Kidney (tissue), 14 donors: Measurements from ENCODE around the gene RSRC1. TPM values are rescaled to one million over a fixed set of nuclear protein-coding genes. Genes with fewer than 3 reads are reported as not detected.

Experiments
- DNase-seq, 5 donors: peaks; one replicate each; pipeline ENCODE4 v3.0.0-alpha.2; 2013 to 2020
- FAIRE-seq: peaks from 2 replicates; lab custom pipeline; 2012; peaks lifted over from hg19 to GRCh38; lab: Jason Lieb, UNC
- H3K27ac ChIP-seq, 2 donors: one replicate each; pipeline ENCODE4 v1.7.0; 2013; ENCODE audit warnings: low read depth in 2 of 2, low read length in 2 of 2, inconsistent platforms in 1 of 2
- H3K27me3 ChIP-seq: one replicate; pipeline ENCODE4 v1.7.1; 2013; ENCODE audit warnings: low read length, inconsistent platforms; ENCODE audit not compliant: control insufficient read depth, insufficient read depth
- H3K36me3 ChIP-seq, 3 donors: one replicate each; pipeline versions ENCODE4 v1.7.0 to v1.7.1; 2013; ENCODE audit warnings: low read length in 3 of 3, control low read depth in 1 of 3, inconsistent platforms in 1 of 3; ENCODE audit not compliant: insufficient read depth in 3 of 3, control insufficient read depth in 2 of 3
- H3K4me1 ChIP-seq, 3 donors: one replicate each; pipeline versions ENCODE4 v1.7.0 to v1.7.1; 2013; ENCODE audit warnings: low read length in 3 of 3, inconsistent platforms in 1 of 3, low read depth in 1 of 3; ENCODE audit not compliant: control insufficient read depth in 2 of 3, insufficient read depth in 2 of 3
- H3K4me3 ChIP-seq, 3 donors: one replicate each; pipeline versions ENCODE4 v1.7.0 to v1.8.1; 2013; ENCODE audit warnings: low read length in 3 of 3, control low read depth in 1 of 3, inconsistent platforms in 1 of 3
- H3K9ac ChIP-seq, 3 donors: one replicate each; pipeline versions ENCODE4 v1.7.0 to v1.7.1; 2013; ENCODE audit warnings: low read length in 3 of 3, control low read depth in 1 of 3, inconsistent platforms in 1 of 3
- H3K9me3 ChIP-seq, 3 donors: one replicate each; pipeline versions ENCODE4 v1.7.0 to v1.7.1; 2013; ENCODE audit warnings: low read length in 3 of 3, control low read depth in 1 of 3, inconsistent platforms in 1 of 3; ENCODE audit not compliant: control insufficient read depth in 2 of 3, insufficient read depth in 1 of 3
- intact Hi-C: fragments of 100-400 bp; cut with DNase I; formaldehyde crosslinking; loops from one replicate; pipeline ENCODE4 v1.11.1; 2022
- polyA plus RNA-seq: library from polyadenylated mRNA; stranded (reverse); fragments of 350-450 nt; fragmentation: Illumina TruSeq; extraction: RNeasy Lipid Tissue Mini Kit (QIAGEN cat#74804); gene quantifications from one replicate; pipeline ENCODE4 v1.2.3, GENCODE V29; 2014; ENCODE audit warnings: low read depth, low replicate concordance; ENCODE audit not compliant: insufficient read depth
- total RNA-seq: library from RNA; stranded (reverse); fragmentation: NEBNext Ultra II Directional; extraction: Animal tissue kit (Norgen Biotek cat#: 25700); gene quantifications from one replicate; pipeline ENCODE4 v1.2.1, GENCODE V29; 2021
- TF ChIP-seq, protein P1 (sequence below): IDR thresholded peaks from 3 replicates; pipeline ENCODE4 v1.5.1; 2012; ENCODE audit warnings: mild to moderate bottlenecking, moderate library complexity, borderline replicate concordance; ENCODE audit not compliant: insufficient read depth; ENCODE audit errors: extremely low read depth
- donor health status: control.
- donor health status: control.
- donor health status: control.
- donor health status: control.
- donor health status: control.
- donor health status: DM: yes; HTN: yes; CAD: no.
- donor health status: Normal renal cell carcinoma (clear cell type).

Gene RSRC1
- total and polyA plus RNA-seq, 2 donors from 2014 or later, result 14.3 to 33.8 TPM

DNA sequence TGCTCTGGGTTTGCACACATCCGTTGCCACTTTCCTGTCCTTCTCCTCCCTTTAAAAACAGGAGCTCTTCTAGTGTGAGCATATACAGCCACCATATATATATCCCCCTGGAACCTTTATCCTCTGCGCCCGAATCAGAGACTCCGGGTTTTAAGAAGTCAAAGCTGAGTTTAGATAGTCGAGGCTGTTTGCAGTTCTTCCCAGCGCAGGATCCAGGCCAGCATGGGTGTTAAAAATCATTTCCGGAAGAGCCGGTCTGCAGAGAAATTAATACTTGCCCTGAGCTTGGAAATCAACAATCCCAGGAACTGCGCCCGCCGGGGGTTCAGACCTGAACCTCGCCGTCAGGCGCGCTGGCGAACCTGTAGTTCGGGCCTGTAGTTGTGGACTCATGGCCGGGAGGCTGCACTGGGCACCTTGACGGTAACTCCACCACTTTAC is 6.0 kb upstream of the RSRC1 start:
- peak in 2 of 5 donors; percentile 24 to 56 for DNase-seq
- intact Hi-C loops, result no loop called here
- Histone ChIP-seq H3K27me3 (peaks cover 82% of the 10 kb centered on the region), H3K36me3 (no peaks in the 10 kb centered on the region), H3K9me3 (no peaks in the 10 kb centered on the region), H3K9ac (no peak overlapping the region), H3K27ac (no peak overlapping the region), H3K4me3 (no peak overlapping the region), H3K4me1 (peaks cover 0 to 14% (median 0%) of the 10 kb centered on the region in 3 donors)
- no peak for FAIRE-seq
- TF ChIP-seq, protein P1, sequence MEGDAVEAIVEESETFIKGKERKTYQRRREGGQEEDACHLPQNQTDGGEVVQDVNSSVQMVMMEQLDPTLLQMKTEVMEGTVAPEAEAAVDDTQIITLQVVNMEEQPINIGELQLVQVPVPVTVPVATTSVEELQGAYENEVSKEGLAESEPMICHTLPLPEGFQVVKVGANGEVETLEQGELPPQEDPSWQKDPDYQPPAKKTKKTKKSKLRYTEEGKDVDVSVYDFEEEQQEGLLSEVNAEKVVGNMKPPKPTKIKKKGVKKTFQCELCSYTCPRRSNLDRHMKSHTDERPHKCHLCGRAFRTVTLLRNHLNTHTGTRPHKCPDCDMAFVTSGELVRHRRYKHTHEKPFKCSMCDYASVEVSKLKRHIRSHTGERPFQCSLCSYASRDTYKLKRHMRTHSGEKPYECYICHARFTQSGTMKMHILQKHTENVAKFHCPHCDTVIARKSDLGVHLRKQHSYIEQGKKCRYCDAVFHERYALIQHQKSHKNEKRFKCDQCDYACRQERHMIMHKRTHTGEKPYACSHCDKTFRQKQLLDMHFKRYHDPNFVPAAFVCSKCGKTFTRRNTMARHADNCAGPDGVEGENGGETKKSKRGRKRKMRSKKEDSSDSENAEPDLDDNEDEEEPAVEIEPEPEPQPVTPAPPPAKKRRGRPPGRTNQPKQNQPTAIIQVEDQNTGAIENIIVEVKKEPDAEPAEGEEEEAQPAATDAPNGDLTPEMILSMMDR, result no peak

DNA sequence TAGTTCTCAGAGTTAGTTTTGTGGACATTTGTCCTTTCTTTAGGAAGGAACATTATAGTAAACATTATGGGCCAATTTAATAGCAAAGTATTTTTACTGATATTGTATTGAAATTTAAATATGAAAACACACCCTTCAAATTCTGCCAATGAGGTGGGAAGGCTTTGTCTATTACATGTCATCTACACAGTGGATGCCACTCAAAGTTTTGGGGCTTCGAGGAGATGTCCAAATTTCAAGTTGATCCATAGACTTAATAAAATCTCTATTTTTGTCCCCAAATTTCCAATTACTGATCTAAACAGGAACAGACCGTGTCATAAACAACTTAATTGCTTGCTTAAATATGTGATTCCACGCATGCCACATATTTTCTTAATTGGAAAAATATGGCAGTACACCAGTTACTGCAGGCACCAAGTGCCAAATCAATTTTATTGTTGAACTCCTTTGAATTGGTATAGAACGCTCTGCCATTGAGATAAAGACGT is 5.4 kb upstream of the RSRC1 start:
- Histone ChIP-seq H3K27ac (no peak overlapping the region), H3K4me3 (no peak overlapping the region), H3K9me3 (no peaks in the 10 kb centered on the region), H3K4me1 (peaks cover 0 to 14% (median 0%) of the 10 kb centered on the region in 3 donors), H3K36me3 (no peaks in the 10 kb centered on the region), H3K27me3 (peaks cover 82% of the 10 kb centered on the region), H3K9ac (no peak overlapping the region)
- DNase-seq (peak in 2 of 5 donors; percentile 9 to 44), FAIRE-seq (no peak)
- intact Hi-C loops, result no loop called here
- TF ChIP-seq, protein P1, result no peak

DNA sequence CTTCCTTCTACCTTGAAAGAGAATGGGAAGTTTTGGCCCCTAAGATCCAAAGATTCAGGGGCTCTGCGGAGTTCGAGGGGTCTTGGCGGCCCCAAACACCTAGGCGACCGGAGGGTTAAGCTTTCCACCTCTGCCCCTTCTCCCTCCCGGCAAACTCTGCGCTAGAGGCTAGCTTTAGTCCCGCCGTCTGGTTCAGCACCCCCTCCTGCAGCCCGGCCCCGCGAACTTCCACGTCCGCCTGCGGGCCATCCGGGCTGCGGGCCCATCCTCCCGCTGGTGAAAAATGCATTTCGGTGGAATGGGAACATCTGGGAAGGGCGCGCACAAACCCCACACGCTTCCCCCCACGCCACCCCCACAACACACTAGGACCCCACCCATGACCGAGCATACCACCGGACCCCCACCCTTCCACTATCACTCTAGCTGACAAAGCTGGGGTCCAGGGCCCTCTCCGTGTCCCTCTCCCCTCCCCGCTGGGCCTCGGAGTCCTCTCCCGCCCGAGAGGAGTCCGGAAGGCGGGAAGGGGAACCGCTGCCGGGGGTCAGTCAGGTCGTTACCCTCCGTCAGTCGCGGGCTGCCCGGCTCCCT is 4.7 kb upstream of the RSRC1 start:
- Histone ChIP-seq H3K4me1 (peaks cover 0 to 14% (median 0%) of the 10 kb centered on the region in 3 donors), H3K9ac (no peak overlapping the region), H3K4me3 (no peak overlapping the region), H3K36me3 (no peaks in the 10 kb centered on the region), H3K27ac (no peak overlapping the region), H3K9me3 (no peaks in the 10 kb centered on the region), H3K27me3 (peaks cover 75% of the 10 kb centered on the region)
- FAIRE-seq (no peak), DNase-seq (peak in 3 of 5 donors; percentile 25 to 56 (median 34))
- TF ChIP-seq, protein P1, result no peak
- intact Hi-C loops, result no loop called here
